Stimulated activated CD8-positive, alpha-beta memory T cell treated with anti-CD3 and anti-CD28 coated beads, Interleukin-15, amount 100 ng/mL, for 24 hours (primary cell): ENCODE data around the gene KBTBD4.
"Not testable (repeated sequence)": the region's sequence is repeated elsewhere in the genome, so short reads cannot be mapped to it uniquely, and the experiment has no call there.

Source experiments
- DNase-seq: peaks from one replicate; pipeline ENCODE4 v3.0.0-alpha.2; 2020; ENCODE audit warnings: low read depth

The KBTBD4 gene

DNA sequence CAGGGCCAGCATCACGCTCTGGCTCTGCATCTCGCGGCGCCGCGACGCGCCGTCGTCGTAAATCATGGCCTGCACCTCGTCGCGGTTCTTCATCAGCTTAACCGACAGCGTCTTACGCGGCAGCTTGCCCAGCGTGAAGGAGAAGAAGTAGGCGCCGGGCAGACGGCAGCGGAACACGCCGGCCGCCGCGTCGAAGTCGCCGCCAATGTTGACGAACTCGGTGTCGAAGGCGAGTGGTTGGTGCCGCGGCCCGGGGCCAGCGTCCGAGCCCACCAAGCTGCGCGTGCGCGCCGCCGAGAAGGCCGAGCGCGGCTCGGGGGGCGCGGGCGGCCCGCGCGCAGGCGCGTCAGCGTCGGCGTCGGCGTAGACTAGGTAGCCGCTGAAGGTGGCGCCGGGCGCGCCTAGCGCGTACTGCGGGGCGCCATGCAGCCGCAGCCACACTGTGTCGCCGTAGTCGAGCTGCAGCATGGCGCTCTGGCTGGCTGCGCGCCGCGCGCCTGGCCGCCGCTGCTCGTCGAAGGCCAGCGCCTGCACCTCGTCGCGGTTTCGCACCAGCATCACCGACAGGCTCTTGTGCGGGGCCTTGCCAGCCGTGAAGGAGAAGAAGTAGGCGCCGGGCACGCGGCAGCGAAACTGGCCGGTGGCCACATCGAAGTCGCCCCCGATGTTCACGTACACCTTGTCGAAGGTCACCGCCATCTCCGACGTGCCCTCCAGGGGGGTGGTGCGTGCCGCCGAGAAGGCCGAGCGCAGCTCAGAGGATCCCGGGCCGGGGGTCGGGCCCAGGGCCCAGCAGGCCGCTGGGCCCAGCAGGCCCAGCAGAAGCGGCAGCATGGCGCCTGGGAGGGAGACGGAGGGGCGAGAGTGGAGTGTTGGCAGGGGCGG, 11.4 kb upstream of the KBTBD4 start:
- no peak for DNase-seq

DNA sequence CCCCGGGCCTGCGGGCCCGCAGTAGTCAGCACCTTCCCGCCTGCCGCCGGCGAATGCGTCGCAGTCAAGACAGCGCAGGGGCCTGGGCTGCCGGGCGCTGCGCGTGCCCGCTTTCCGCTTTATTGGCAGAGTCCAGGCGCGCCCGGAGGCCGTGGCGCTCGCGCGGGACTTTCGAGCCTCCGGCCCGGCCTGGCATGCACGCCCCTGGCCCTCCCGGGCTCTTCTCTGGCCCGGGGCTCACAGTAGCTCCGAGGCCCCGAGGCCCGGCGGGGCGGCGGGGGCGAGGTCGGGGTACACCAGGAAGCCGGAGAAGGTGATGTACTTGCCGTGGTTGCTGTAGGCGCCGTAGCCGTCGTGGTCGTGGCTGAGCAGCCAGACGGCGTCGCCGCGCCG, 10.8 kb upstream of the KBTBD4 start:
- DNase-seq = no peak

DNA sequence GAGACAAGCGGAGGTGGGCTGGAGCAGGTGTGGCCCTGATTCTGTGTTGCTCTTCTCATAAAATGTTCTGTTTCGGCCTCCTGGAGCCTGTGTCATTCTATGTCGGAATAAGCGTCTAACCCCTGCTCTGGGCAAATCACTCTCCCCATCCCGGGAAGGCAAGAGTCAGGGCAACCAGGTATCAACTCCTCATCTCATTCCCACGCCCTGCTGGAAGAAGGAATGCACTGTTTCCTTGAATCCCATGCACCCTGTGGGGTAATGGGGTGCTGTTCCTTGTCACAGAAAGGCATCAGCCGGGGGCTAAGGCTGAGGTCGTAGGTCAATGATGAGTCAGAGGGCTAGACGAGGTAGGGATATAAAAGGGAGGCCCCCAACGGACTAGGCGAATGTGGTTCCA, 10.3 kb upstream of the KBTBD4 start:
- no peak for DNase-seq

DNA sequence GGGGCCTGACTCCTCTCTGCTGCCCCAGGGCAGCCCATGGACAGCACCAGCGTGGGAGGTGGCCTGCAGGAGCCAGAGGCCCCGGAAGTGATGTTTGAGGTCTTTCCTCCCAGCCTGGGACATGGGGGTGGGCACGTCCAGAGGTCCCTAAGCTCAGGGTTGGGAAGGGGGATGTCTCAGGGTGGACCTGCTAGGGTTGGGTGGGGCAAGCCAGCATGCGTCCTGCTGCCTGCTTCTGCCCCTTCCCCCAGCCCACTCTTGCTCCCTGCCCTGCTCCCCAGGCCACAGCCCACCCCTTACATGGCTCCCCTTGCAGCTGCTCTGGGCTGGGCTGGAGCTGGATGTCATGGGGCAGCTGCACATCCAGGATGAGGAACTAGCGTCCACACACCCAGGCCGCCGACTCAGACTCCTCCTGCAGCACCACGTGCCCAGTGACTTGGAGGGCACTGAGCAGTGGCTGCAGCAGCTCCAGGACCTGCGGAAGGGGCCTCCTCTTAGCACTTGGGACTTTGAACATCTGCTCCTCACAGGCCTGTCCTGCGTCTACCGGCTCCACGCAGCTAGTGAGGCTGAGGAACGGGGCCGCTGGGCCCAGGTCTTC, 9.1 kb upstream of the KBTBD4 start:
- DNase-seq = no peak

DNA sequence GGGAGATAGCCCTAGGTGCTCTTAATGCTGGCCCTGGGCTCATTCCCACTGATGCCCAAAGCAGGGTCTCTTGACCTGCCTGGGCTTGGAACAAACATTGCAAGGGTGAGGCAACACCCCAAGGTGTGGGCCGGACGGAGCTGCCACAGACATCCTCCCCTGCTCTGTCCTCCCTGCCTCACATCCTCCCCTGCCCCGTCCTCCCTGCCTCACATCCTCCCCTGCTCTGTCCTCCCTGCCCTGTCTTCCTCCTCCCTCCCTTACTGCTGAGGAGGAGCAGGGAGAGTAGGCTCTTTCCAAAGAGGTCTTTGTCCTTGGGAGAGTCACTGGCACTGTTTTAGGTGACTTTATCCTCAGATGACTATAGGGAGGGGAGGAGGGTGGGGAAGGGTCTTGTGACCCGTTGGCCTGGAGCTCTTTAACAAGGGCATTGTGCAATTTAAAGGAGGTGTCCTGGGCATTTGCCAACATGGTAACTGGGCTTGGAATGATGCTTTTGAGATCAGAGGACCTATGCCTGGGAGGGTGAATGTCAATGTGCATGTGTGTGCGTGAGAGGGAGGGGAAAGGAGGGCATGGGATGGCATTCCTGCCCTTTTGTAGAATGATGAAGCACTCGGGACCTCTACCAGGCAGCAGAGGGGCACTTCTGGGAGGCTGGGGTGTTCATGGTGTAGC, 8.4 kb upstream of the KBTBD4 start:
- DNase-seq = no peak

DNA sequence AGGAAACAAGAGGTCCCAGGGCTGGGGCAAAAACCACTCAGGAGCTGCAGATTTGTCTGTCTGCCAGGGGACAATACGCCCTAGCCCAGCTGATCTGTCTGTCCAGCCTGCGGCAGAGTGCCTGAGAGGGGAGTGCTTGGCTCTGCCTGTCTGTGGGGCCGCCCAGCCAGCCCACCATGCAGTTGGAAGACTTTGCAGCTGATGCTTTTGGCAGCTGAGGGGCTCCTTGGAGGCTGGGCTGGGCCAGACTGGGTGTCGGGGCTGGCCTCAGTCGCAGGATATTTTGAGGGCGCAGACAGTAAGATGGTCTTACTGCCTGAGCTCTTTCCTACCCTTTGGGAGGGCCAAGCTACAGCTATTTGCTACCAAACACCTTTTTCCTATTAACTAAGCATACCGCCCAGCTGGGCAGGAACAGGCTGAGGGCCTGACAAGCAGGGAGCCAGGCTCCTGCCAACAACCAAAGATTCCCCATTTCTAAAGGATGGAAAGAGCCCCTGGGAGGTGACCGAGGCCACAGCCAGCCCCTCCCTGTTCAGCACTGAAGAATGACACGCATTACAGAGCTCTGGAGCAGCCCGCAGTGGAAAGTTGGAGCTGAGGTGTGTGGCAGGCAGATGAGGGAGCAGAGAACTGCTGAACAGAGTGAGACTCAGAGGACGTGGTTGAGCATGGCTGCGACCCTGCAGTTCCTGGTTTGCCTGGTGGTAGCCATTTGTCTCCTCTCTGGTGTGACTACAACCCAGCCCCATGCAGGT, 7.5 kb upstream of the KBTBD4 start, which contains the start of gene FAM180B:
Gene FAM180B (plus strand): TSS at position 581 of the 758 bp plus-strand sequence. CDS start 91 bp downstream, at position 672.
- DNase-seq = no peak

DNA sequence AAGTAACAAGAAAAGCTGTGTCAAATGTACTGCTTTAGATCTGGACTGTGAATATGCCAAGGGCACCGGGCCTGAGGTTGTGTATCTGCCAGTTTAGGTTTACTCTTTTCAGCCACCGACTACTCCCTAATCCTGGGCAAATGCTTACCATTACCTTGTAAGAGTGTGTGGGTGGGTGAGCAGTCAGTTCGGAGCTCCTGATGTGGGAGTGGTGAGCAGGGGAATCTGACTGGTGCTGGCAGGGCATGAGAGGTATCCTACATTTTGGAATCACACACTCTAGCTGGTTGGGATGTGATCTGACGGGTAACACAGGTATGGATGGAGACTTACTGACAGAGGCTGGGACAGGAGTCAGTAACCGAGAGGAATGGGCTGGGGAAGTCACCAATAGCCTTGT, 5.1 kb upstream of the KBTBD4 start:
- DNase-seq = no peak

DNA sequence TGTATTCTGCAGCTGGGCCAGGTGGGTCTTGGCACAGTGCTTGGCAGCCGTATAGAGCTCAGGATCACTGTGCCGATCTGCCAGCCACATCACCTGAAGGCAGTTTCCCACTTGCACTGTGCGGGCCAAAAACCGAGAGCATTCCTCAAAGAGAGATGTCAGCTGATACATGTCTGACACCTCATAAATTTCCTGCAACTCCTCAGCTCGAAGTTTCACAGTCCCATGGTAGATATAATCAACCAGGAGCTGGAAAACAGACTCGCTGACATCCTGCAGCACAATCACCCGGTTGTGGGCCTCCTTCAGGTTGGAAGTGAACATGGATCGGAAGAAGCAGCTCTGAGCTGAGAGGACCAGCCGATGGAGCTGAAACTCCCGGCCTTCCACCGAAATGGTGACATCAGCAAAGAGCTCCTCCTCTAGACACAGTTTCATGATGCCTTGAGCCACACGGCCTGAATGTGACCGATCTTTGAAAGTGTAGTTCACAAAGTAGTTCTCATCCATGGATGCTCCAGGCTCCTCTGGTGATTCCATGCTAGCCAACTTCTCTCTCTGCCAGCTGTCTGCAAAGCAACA, 1.2 kb downstream of the KBTBD4 start:
- no peak for DNase-seq

DNA sequence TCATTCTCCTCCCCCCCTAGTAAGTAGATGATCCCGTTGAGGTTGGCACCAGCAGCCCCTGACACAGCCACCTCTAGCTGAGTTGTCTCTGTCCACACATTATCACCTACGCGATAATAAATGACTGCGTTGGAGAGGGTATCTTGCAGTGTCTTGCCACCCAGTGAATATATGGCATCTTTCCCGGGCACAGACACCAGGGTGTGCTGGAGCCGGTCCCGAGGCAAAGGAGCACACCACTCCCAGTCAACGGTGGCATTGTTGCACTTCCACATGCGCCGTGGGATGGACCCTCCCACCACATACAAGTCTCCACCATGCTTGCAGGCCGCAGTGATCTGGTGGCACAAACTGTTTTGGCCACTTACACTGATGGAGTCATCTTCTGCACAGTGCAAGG, 5.4 kb downstream of the KBTBD4 start:
- DNase-seq = no peak

DNA sequence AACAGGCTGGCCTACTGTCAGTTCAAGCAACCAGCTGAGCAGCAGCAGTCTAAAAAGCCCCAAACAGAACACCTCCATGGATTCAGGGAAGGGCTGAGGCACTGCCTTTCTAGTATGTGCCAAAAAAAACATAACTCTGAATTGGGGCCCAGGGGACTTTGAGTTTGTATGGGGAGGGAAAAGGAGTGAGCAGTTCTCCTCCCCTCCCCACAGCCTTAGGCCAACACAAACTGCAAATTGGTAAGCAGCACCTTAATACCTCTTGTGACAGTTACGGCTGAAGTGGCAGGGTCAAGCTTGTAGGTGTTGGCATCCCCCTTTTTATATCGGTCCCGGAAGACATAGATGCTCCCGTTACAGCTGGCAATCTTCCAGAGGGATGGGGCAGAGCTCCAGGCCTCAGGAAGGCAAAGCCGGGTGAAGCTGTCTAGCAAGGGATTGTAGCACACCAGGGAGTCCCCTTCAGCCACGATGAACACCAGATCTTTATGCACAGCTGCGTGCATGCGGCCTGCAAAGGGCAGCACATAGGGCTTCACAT, 6.0 kb downstream of the KBTBD4 start:
- DNase-seq = no peak

DNA sequence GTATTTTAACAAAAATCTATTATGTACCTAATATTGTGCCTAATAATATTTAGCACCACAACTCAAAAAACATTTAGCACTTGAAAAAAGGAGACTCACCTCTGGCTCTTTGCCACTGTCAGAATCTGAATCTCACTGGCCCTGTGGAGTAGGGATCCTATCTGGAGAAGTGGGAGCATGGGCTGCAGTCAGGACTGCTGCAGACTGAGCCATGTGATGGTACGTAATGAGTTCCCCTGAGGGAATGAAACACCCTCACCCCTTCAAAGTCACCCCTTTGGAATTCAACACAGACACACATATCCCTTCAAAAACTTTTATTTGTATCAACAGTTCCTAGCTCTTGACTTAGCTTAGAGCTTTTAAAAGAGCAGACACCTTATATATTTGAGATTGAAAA, 6.9 kb downstream of the KBTBD4 start:
- no peak for DNase-seq

DNA sequence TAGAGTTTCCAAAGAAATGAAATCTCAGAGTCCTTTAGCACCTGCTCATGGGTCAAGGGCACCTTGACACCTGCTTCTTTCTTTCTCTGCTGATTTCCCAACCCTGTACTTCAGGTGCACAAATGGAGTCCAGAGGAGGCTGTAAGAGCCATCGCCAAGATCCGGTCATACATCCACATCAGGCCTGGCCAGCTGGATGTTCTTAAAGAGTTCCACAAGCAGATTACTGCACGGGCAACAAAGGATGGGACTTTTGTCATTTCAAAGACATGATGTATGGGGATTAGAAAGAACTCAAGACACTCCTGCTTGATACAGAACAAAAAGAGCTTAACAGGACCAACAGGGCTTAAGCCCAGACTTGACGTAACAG, 7.4 kb downstream of the KBTBD4 start:
- no peak for DNase-seq

DNA sequence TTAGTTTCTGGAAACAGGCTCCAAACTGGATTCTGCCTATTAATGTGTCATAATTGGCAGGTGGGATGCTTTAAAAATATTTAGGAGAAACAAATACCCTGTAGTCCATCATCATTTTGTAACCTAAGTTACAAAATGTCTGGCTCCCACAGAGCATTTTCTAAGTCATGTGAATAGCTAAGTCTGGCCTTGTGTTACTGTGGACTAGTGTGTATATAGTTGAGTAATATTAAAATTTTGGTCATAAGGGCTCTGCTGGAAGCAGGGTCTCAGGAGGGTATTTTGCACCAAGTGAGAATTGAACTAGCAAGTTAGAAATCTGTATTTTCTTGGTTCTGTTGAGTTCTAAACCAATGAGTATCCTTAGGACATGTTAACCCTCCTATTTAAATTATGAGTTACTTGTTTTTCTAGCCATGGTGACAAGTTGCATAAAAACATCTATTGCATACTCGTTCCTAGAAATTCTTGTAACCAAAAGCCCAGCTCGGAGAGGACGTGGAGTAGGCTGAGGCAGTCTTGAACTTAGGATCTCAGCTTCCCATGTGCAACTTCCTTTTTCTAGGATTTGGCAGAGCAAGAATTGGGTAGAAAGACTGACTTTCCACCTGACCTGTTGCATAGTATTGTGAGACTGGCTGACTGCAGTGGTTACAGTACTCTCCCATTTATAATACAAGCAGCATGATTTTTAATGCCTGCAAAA, 8.0 kb downstream of the KBTBD4 start:
- no peak for DNase-seq

DNA sequence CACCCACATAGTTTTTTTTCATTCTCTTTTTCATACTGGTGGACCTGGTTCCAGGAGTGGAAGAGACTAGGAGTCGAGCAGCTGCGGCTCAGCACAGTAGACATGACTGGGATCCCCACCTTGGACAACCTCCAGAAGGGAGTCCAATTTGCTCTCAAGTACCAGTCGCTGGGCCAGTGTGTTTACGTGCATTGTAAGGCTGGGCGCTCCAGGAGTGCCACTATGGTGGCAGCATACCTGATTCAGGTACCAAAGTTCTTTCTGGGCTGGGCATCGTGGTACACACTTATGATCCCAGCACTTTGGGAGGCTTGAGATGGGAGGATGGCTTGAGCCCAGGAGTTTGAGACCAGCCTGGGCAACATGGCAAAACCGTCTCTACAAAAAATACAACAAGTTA, 9.1 kb downstream of the KBTBD4 start:
- DNase-seq = no peak

DNA sequence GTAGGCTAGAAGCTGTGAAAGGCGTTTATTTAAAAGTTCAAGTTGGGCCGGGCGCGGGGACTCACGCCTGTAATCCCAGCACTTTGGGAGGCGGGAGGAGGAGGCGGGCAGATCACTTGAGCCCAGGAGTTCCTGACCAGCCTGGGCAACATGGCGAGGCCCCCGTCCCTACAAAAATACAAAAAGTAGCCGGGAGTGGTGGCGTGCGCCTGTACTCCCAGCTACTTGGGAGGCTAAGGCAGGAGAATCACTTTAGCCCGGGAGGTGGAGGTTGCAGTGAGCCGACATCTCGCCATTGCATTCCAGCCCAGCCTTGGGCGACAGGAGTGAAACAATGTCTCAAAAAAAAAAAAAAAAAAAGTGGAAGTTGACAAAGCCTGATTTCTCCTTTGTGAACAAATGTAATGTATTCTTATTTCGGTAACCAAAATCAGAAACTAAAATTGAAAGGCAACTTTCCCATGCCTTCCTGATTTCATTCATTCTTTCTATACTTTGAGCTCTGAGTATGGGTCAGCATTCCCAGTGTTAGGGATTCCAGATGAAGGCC, 12.5 kb downstream of the KBTBD4 start:
- DNase-seq = no peak

DNA sequence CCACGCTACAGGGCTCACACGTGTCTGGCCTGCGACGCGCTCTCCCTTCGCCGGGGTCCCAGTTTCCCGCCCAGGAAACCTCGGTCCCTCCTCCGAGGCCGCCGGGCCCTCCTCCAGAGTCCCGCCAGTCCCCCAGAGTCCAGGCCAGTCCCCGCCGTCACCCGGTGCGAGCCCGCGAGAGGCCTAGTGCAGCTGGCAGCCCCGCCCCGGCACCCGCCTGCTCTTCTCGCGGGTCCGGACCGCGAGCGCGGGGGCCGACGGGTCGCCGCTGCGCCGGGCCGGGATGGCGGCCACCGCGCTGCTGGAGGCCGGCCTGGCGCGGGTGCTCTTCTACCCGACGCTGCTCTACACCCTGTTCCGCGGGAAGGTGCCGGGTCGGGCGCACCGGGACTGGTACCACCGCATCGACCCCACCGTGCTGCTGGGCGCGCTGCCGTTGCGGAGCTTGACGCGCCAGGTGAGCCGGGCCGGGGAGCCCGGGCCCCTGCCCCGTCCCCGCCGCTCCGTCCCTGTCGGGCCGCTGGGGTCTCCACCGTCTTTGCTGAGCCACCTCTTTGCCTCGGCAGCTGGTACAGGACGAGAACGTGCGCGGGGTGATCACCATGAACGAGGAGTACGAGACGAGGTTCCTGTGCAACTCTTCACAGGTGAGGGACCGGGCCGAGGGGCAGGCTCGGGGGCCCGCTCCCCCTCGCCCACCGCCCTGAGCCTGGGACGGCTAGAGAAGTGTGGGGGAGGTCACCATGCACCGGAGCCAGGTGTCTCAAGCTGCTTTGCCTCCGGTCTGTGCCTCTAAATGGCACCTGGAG, 13.2 kb downstream of the KBTBD4 start, which contains the start of gene PTPMT1:
Gene PTPMT1 (plus strand): TSS at position 260 of the 809 bp plus-strand sequence. CDS start 24 bp downstream, at position 284.
- DNase-seq = peak; percentile 40

DNA sequence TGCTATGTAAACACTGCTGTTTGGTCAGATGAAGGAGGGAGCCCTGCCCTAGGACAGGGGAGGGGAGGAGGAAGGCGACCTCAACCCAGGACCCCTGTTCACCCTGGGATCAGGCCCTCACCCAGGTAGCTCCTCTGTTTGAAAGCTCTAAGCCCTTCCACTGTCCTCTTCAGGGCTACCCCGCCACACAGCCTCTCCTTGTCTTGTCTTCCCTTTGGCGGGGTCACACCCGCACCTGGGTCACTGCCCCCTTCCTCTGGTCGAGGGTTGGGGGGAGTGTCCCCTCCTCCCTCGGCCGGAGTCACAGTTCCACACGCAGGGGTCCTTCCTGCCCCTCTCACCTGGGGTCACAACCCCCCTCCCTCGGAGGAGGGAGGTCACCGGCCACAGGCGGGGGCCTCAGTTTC, 13.8 kb downstream of the KBTBD4 start:
- DNase-seq = no peak

DNA sequence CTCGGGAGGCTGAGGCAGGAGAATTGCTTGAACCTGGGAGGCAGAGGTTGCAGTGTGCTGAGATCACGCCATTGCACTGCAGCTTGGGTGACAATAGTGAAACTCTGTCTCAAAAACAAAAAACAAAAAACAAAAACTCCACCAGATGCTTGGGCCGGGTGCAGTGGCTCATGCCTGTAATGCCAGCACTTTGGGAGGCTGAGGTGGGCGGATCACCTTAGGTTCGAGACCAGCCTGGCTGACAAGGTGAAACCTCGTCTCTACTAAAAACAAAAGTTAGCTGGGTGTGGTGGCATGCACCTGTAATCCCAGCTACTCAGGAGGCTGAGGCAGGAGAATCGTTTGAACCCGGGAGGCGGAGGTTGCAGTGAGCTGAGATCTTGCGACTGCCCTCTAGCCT, 14.4 kb downstream of the KBTBD4 start:
- DNase-seq = not testable (repeated sequence)

DNA sequence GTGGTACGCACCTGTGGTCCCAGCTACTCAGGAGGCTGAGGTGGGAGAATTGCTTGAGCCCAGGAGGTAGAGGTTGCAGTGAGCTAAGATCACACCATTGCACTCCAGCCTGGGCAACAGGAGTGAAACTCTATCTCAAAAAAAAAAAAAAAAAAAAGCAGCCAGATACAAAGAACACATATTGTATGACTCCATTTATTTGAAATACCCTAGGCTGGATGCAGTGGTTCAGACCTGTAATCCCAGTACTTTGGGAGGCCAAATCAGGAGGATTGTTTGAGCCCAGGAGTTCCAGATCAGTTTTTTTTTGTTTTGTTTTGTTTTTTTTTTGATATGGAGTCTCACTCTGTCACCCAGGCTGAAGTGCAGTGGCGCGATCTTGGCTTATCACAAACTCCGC, 16.4 kb downstream of the KBTBD4 start:
- DNase-seq = not testable (repeated sequence)

DNA sequence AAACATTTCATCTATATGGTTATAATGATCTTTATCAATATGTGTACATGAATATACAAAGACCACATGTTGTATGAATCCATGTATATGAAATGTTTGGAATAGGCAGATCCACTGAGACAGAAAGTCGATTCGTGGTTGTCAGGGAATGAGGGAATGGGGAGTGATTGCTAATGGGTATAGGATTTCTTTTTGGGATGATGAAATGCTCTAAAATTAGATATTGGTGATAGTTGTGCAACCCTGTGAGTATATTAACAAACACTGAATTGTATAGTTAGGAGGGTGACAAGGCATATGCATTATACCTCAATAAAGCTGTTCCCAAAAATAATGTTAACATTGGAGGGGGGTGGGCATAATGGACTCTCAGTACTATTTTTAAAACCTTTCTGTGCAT, 18.3 kb downstream of the KBTBD4 start:
- no peak for DNase-seq
